GM13976 (cell line): Measurements from ENCODE around the gene ANTXR2.

ENCODE experiments used
- DNase-seq: peaks from one replicate; pipeline ENCODE4 v3.0.0; 2012; ENCODE audit warnings: low spot score
- in situ Hi-C: fragments of 300-500 bp; cut with MboI; formaldehyde crosslinking; loops from one replicate; pipeline ENCODE4 v1.12.0; 2022; ENCODE audit warnings: low sequenced_read_pairs, mixed read lengths, inconsistent platforms; ENCODE audit not compliant: unreplicated experiment
- TF ChIP-seq, protein P1 (sequence below): IDR thresholded peaks from 2 replicates; pipeline ENCODE4 v1.5.1; 2012; ENCODE audit warnings: borderline replicate concordance, mild to moderate bottlenecking; ENCODE audit not compliant: insufficient read depth; ENCODE audit errors: extremely low read depth, missing control alignments, control extremely low read depth

Gene ANTXR2

DNA sequence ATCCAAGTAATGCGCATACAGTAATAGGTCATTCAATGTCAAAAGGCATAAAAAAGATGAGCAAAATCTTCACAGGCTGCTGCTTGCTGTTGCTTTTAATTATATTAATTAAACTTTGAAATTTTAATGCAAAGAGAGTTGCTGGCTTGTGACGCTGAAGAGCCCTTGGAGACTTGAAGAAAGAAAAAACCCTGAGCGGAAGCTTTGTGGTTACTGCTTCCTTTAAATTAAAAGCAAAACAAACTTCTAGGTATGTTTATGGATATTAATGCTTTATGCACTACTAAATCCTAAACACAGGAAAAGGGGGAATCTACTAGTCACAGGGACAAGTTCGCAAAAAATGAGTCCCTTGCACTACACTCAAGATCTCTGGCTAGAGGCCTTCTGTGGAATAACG is 166.7 kb downstream of the ANTXR2 start:
- TF ChIP-seq, protein P1, sequence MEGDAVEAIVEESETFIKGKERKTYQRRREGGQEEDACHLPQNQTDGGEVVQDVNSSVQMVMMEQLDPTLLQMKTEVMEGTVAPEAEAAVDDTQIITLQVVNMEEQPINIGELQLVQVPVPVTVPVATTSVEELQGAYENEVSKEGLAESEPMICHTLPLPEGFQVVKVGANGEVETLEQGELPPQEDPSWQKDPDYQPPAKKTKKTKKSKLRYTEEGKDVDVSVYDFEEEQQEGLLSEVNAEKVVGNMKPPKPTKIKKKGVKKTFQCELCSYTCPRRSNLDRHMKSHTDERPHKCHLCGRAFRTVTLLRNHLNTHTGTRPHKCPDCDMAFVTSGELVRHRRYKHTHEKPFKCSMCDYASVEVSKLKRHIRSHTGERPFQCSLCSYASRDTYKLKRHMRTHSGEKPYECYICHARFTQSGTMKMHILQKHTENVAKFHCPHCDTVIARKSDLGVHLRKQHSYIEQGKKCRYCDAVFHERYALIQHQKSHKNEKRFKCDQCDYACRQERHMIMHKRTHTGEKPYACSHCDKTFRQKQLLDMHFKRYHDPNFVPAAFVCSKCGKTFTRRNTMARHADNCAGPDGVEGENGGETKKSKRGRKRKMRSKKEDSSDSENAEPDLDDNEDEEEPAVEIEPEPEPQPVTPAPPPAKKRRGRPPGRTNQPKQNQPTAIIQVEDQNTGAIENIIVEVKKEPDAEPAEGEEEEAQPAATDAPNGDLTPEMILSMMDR = no peak
- in situ Hi-C loops = loop anchor here (25.0 kb wide), 1 partner anchor 281 kb away; the partner anchor contains the start of gene PRDM8
- no peak for DNase-seq

DNA sequence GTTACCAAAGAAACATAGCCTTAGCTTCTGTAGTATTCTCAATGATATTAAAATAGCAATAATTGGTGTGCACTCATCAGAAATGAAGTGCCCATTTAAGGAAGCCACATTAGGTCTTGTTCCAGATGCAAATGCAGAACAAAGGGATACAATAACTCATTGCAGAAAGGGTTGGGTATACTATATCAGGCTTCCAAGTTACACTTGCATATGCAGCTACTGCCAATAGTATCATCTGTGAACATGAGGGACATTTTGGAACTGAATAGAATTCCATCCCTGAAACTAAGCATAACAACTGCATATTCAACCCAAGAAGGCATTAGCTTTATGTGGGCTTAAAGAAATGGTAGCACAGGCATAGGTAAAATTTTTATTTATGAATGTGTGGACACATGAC is 167.8 kb downstream of the ANTXR2 start:
- no peak for DNase-seq
- in situ Hi-C loops = loop anchor here (25.0 kb wide), 1 partner anchor 282 kb away; the partner anchor contains the start of gene PRDM8
- TF ChIP-seq, protein P1 = no peak

DNA sequence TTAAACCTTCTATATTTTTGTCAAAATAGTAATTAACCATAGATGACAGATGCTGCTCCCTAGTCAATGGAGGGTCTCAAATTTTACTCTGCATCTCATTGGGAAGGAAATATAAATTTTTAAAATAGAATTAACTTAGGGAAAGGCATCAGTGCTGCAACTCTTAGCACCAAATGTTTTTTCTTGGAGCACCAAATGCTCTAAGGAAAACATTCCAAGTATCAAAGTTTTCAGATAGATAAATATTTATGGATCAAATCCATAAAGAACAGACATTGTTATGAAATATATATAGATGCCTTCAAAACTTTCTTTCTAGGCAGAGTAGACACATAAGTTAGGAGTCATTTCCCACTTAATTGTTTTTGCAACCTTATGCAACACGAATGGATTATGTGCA is 168.7 kb downstream of the ANTXR2 start:
- DNase-seq = no peak
- TF ChIP-seq, protein P1 = no peak
- in situ Hi-C loops = loop anchor here (25.0 kb wide), 1 partner anchor 283 kb away; the partner anchor contains the start of gene PRDM8

DNA sequence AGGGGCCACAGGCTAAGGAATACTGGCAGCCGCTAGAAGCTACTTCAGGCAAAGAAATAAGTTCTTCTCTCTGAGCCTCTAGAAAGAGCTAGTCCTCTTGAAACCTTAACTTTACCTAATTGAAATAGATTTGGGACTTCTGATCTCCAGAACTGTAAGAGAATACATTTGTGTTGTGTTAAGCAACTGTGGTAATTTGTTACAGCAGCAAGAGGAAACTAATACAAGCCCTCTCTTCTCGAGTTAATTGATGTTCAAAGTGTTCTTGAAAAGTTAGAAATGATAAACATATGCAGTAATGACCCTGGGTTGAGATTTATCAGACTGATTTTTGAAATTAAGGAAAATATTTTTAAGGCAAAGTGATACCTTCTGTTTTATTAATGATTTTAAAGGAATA is 172.8 kb downstream of the ANTXR2 start:
- no peak for DNase-seq
- TF ChIP-seq, protein P1 = no peak
- in situ Hi-C loops = loop anchor here (25.0 kb wide), 1 partner anchor 287 kb away; the partner anchor contains the start of gene PRDM8

DNA sequence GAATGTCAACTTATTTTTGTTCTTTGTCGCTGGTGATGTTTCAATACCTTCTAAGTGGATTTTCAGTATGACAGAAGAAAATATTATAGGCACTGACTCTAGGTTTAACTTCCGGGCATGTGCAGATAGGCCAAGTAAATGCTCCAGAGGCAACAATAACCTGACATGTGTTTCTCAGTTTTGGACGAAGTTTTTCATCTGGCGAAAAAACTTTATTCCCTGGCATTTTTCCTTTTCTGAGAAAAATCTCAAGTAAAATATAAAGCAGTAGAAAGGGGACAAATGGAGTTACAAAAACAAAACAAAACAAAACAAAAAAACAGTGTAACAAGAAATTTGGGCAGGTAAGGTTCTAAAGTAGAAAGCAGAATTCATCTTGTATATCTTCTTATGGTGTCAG is 173.5 kb downstream of the ANTXR2 start:
- in situ Hi-C loops = no loop called here
- DNase-seq = no peak
- TF ChIP-seq, protein P1 = no peak

DNA sequence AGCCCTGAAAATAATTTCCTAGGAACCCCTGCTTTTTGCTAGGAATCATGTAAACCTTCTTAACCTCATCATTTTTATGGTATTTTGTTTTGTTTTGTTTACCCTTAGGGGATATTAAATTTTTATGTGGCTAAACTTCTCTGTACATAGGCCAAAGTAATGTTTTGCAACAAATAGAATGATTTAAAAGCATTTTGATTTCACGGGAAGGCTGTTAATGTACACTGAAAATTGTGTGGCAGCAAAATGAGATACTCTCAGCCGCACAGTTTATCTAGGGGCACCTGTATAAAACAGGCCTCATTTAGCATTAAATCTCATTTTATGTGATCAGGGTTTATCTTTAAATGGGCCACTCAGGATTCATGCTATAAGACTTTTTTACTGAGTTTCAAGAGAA is 175.0 kb downstream of the ANTXR2 start:
- TF ChIP-seq, protein P1 = no peak
- in situ Hi-C loops = no loop called here
- no peak for DNase-seq

DNA sequence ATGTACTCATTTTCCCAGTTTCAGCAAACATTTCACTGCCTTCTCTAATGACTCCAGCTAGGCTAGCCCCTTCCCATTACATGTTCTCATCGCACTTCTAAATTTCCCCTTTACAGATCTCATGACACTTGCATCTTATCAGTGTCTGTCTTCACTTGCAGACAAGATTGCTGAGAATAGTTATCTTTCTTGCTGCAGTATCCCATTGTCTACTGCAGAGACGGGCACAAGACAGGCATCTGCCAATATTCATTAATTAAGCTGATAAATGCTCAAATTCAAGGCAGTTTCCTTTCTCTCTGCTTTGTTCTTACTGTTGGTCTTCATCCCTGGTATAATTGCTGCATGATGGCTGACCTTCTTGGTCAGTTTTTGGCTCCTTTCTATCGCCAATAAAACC is 175.9 kb downstream of the ANTXR2 start:
- in situ Hi-C loops = no loop called here
- no peak for DNase-seq
- TF ChIP-seq, protein P1 = no peak
